ENCODE results near the gene GMDS.

GMDS gene

GRCh38 chr6:1910621-1911407 lies 334.6 kb downstream of the GMDS start:
- no peak for DNase-seq (ENCODE audit: low spot score)
- POLR2A ChIA-PET (ENCODE audit: low non-redundant PET), result no interaction called here
- no peak overlapping the region for H3K27ac ChIP-seq
- no peak for TF ChIP-seq CTCF (conservative IDR thresholded peaks at IDR 0.05; ENCODE audit: low read depth)
- CTCF ChIA-PET, result interaction anchor here (0.6 kb wide), 2 partner anchors 603 to 1153 kb away, joined by 3 to 4 read pairs; no protein-coding TSS in a partner anchor

GRCh38 chr6:1908784-1909183 lies 336.6 kb downstream of the GMDS start:
- DNase-seq (ENCODE audit: low spot score), result no peak
- TF ChIP-seq CTCF (conservative IDR thresholded peaks at IDR 0.05; ENCODE audit: low read depth), result no peak
- H3K27ac ChIP-seq, result no peak overlapping the region
- POLR2A ChIA-PET (ENCODE audit: low non-redundant PET), result no interaction called here
- CTCF ChIA-PET, result no interaction called here

GRCh38 chr6:1906609-1907008 lies 338.8 kb downstream of the GMDS start:
- CTCF ChIA-PET, result no interaction called here
- POLR2A ChIA-PET (ENCODE audit: low non-redundant PET), result no interaction called here
- no peak for DNase-seq (ENCODE audit: low spot score)
- no peak overlapping the region for H3K27ac ChIP-seq
- no peak for TF ChIP-seq CTCF (conservative IDR thresholded peaks at IDR 0.05; ENCODE audit: low read depth)

GRCh38 chr6:1906014-1906413 lies 339.4 kb downstream of the GMDS start:
- CTCF ChIA-PET, result no interaction called here

GRCh38 chr6:1904898-1905297 lies 340.5 kb downstream of the GMDS start:
- POLR2A ChIA-PET (ENCODE audit: low non-redundant PET), result no interaction called here
- no peak for TF ChIP-seq CTCF (conservative IDR thresholded peaks at IDR 0.05; ENCODE audit: low read depth)
- H3K27ac ChIP-seq, result no peak overlapping the region
- CTCF ChIA-PET, result no interaction called here
- DNase-seq (ENCODE audit: low spot score), result no peak

More at GRCh38 chr6:1906014-1906413, 339.4 kb downstream of the GMDS start:
- no peak overlapping the region for H3K27ac ChIP-seq
- POLR2A ChIA-PET (ENCODE audit: low non-redundant PET), result no interaction called here
- no peak for DNase-seq (ENCODE audit: low spot score)
- TF ChIP-seq CTCF (conservative IDR thresholded peaks at IDR 0.05; ENCODE audit: low read depth), result no peak

GRCh38 chr6:1904466-1904799 lies 341.0 kb downstream of the GMDS start:
- POLR2A ChIA-PET (ENCODE audit: low non-redundant PET), result no interaction called here
- CTCF ChIA-PET, result no interaction called here
- DNase-seq (ENCODE audit: low spot score), result no peak
- H3K27ac ChIP-seq, result no peak overlapping the region
- TF ChIP-seq CTCF (conservative IDR thresholded peaks at IDR 0.05; ENCODE audit: low read depth), result no peak

Measured in RWPE1 (cell line).